GM18499 (cell line): ENCODE measurements around the gene PDE3A.

ENCODE experiments used
- ATAC-seq: cut with Tn5 transposase; IDR thresholded peaks from one replicate; pipeline ENCODE4 v1.9.1; 2021; ENCODE audit warnings: moderate number of reproducible peaks; ENCODE audit not compliant: insufficient read depth, unreplicated experiment

Gene PDE3A

DNA sequence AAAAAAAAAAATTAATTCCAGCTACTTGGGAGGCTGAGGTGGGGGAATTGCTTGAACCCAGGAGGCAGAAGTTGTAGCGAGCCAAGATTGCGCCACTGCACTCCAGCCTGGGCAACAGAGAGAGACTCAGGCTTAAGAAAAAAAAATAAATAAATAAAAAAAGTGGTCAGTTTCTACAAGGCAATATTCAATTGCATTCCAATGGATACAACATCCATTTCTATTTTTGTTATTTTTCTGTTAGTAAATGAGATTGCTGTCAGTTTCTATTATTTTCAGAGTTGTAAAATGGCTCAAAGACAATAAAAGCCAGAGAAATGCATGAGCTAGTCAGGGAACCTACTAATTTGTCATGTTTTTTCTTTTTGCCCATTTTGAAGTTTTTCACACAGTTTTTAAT lies 119.2 kb downstream of the PDE3A start:
- ATAC-seq: no peak

GRCh38 chr12:20489645-20490044 lies 121.3 kb downstream of the PDE3A start:
- no peak for ATAC-seq

GRCh38 chr12:20490213-20490612 lies 121.9 kb downstream of the PDE3A start:
- no peak for ATAC-seq

DNA sequence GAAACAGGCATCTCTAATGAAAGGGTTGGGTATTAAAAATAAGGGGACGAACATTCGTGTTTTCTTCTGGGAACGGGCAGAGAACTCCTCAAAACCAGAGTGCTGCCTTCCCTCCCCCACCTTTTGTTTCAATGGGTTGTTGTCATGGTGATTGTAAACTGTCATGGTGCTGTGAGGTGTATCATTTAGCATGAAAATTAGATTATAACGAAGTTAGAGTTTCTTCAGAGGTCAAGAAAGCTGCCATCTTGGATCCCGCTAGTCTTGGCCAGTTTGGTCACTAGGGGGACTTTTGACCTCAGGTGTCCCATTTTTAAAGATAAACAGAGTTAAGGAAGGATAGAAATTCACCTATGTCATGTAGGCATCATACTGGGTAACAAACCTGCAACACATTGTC lies 123.0 kb downstream of the PDE3A start:
- no peak for ATAC-seq

- no peak for ATAC-seq
Observed at GRCh38 chr12:20492251-20492760, 124.0 kb downstream of the PDE3A start.

DNA sequence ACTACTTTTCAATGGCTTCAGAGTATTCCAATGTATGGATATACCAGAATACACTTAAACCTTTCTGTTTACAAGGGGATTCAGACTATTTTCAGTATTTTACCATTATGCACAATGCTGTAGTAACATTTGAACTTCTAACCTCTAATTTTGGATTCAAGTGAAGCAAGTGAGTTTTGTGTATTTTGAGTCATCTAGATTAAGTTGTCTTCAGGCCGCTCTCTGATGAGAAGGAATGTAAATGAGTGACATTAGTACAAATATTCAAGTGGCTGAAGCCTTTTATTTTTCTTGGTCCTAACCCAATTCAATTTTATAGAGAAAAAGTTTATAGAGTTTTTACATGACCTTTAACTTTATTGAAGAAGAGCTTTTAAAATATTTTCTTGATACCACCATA lies 125.6 kb downstream of the PDE3A start:
- no peak for ATAC-seq

GRCh38 chr12:20494851-20495250 lies 126.5 kb downstream of the PDE3A start:
- no peak for ATAC-seq

GRCh38 chr12:20495997-20496396 lies 127.7 kb downstream of the PDE3A start:
- no peak for ATAC-seq

GRCh38 chr12:20497707-20498106 lies 129.4 kb downstream of the PDE3A start:
- no peak for ATAC-seq

DNA sequence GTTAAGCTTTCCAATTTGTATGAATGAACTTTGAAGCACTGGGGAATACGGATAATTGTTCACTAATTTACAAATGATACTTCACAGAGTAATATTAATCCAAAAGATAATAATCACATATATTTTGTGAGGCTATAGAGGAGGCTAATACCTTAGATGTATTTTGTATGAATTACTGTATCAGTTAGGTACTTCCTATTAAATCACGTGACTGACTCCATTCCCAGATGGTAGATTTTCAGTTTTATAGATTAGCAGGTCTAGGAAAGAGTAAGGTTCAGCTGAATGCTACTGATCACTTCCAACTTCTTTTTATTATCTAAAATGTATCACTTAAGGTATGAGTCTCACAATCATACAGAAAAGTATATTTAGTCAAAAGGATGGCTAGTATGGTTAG lies 133.6 kb downstream of the PDE3A start:
- no peak for ATAC-seq

GRCh38 chr12:20503858-20504257 lies 135.5 kb downstream of the PDE3A start:
- ATAC-seq: no peak

DNA sequence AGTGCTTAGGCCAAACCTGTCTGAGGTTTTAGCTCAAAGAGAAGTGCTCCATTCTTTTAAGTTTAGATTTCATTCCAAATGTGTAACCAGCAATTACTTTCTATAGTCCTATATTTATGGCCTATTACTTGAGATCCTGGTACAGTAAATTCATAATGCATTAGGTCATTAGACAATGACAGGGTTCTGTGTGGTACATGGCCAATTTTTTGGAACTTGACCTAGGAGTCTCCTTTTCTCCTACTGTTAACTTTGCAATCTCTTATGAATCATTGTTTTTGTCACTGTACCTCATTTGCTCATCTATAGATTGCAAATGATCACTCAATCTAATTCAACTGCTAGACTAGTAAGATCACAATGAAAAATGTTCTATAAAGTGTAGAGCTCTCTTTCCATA lies 136.7 kb downstream of the PDE3A start:
- no peak for ATAC-seq

DNA sequence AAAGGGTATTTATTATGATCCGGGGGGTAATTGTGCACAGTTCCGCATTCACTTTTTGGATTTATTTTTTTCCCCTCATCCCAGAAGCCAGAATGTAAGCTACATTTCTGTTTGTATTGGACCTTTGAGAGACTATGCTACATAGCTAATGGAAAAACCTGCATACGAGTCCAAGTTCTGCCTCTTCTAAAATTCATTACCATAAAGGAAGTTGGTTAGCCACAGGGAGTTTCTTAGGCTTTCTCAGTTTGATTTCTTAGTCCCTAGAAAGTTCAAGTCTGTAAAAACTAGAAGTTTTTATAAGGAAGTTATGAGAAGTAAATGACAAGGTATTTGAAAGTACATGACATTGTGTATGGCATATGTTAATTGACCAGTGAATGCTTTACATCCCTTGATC lies 138.7 kb downstream of the PDE3A start:
- no peak for ATAC-seq

DNA sequence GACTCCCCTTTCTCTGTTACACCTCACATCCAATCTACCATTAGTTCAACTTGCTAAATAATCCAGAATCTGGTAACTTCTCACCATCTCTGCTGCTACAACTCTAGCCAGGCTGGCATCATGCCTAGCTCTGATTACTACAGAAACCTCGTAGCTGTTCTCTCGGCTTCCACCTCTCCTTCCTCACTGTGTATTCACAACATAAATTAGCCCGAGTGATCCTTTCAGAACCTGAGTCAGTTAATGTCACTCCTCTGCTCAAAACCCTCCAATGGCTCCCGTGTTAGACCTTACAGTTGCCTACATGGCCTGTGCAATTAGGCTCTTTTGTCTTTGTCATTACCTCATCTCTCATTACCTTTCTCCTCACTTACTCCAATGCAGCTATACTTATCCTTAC lies 139.4 kb downstream of the PDE3A start:
- ATAC-seq: no peak

- no peak for ATAC-seq
Observed at GRCh38 chr12:20508359-20508758, 140.0 kb downstream of the PDE3A start.

GRCh38 chr12:20508962-20509361 lies 140.6 kb downstream of the PDE3A start:
- no peak for ATAC-seq

- no peak for ATAC-seq
Observed at GRCh38 chr12:20510811-20511210, 142.5 kb downstream of the PDE3A start.

GRCh38 chr12:20513189-20513588 lies 144.9 kb downstream of the PDE3A start:
- no peak for ATAC-seq

GRCh38 chr12:20514598-20514997 lies 146.3 kb downstream of the PDE3A start:
- ATAC-seq: no peak

GRCh38 chr12:20520532-20520931 lies 152.2 kb downstream of the PDE3A start:
- ATAC-seq: no peak

DNA sequence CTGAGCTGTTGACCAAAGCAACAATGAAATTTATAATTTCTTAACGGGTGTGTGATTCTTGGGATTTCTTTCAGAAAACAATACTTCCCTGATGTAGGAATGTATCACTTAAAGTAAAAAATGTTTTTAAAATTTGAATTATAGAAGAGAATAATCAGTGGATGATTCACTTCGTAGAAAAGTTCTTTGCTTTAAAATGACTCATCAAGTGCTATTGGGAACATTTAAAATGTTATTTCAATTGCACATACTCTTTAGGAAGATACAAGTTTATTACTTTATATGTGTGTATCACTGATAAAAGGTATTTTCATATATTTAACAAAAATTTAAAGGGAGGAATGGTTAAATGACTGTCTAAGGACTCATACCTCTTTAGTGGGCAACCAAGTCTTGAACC lies 155.3 kb downstream of the PDE3A start:
- ATAC-seq: no peak

- ATAC-seq: no peak
Observed at GRCh38 chr12:20524113-20524512, 155.8 kb downstream of the PDE3A start.

DNA sequence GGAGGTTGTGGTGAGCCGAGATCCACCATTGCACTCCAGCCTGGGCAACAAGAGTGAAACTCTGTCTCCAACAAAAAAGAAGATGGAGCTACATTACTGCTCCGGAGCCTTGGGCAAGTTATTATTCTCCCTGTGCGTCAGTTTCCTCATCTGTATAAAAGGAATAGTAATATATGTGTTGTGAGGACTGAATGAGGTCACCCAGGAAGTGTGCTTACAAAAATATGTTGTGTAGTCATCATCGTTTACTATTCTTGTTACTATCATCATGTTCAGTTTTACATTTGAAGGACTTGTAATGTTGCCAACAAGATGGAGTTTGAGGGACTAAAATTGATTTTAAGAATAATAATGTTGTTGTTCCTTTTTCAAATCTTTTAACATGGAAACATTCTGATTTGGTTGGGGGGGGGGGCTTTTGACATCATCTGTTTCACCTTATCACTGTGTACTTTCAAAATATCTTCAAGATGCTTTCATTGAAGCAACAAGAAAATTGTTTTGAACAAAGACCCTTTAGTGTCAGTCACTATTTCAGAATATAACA lies 156.8 kb downstream of the PDE3A start:
- ATAC-seq: no peak
